NCI-H2171 (cell line): ENCODE measurements around the gene ABCA1.
"Not testable (repeated sequence)": the region's sequence is repeated elsewhere in the genome, so short reads cannot be mapped to it uniquely, and the experiment has no call there.

ENCODE experiments used
- DNase-seq: peaks from one replicate; lab custom pipeline; 2025; lab: John Stamatoyannopoulos, UW

ABCA1 gene

DNA sequence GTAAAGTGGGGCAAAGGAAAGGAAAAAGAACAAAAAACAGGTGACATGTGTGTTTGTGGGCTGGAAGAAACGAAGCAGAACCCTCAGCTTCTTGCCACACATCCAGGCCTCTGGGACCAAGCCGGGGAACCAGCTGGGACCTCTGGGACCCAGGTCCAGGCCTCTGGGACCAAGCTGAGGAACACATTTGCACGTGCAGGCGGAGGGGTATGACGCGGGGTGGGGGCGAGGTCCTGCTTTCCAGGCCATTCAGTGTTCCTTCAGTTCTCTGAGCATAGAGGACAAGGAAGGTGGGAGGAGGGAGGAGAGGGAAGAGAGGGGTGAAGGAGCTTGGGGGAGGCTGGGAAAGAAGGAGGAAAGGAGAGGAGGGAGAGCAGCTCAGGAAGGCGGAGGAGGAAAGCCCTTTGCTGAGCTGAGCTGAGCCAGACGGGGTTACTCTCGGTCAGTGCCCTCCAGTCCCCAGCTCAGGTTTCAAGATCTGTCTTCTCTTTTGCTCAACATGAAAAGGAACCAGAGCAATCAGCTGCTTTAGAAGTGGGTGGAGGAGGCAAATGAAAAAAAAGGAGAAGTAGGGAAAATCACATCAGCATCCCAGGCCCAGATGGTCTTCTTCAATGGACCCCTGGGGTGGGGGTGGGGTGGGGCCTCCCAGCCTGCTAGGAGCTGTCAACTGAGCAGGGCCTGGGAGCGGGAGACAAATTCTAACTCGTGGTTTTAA lies 59.1 kb downstream of the ABCA1 start:
- peak; percentile 94 for DNase-seq

DNA sequence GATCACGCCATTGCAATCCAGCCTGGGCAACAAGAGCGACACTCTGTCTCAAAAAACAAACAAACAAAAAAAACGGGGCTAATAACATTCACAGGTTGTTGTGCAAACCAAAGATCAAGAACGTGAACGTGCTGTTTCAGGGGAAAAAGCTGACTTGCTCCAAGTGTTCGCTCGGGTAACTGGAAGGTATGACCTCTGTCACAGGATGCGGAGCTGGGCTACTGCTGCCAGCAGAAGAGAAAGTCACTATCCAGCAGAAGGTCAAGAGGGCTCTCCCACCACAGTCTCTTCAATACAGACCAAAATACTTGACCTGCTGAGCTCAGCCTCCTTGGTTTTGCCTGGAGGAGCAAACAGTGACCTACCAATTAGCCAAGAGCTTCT lies 59.7 kb downstream of the ABCA1 start:
- DNase-seq, result no peak

DNA sequence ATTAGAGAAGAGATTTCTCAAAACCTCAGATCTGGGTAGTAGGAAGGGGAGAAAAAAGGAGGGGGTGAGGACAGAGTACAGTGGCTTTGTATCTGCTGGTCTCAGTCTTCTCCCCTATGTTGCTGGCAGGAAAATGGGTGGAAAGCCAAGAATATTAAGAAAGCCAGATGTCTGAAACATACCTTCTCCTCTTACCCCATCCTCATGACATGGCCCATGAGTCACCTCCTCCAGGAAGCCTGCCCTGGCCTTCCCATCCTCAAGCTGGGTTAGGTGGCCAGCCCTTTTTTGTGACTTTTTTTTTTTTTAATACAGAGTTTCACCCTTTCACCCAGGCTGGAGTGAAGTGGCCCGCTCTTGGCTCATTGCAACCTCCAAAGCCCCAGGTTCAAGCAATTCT lies 61.8 kb downstream of the ABCA1 start:
- no peak for DNase-seq

DNA sequence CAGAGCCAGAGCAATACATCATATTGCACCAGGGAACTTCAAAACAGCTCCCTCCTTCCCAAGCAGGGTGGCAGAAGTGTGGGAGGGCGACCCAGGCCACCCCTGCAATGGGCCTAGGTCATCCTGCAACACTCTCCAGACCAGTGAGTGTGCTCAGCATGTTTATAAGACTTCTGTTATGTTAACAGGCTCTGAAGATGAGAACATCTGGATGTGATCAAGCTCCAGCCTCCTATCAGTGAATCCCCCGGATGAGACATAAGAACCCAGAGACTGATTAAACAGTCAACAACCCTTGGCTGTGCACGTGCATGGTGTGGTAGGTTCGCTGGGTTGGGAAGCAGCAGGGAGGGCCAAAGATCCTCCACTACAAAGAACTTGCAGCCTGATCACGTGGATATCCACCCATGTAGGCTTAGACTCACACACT lies 63.3 kb downstream of the ABCA1 start:
- DNase-seq, result no peak

DNA sequence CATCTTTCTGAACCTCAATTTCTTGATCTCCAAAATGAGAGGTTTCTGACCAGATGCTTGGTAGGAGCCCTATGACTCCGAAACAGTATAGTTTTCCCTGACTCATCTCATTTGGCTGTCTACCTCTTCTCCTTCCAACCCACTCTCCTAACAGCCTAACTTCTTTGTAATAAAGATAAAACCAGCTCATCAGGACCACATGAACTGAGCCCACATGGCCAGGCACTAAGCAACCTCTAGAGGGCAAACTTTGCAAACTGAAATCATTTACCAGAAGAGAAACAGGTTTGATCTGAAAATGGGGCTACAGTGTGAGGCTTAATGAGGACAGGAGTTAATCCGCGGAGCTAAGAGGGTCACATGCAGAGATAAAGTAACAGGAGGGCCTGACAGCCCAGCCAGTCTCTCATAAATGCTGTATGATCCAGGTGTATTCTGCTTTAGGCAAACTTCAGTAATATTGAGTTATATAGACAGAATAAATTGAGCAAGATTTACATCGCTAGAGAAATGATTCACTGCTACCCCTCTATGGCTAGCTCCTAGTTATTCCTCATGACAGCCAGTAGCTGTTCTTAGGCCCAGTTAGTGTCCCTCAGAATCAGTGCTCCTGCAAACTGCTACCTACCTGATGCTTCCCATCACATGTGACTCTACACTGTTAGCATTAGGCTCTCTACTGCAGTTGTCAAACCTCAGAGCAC lies 64.6 kb downstream of the ABCA1 start:
- DNase-seq, result peak; percentile 60

DNA sequence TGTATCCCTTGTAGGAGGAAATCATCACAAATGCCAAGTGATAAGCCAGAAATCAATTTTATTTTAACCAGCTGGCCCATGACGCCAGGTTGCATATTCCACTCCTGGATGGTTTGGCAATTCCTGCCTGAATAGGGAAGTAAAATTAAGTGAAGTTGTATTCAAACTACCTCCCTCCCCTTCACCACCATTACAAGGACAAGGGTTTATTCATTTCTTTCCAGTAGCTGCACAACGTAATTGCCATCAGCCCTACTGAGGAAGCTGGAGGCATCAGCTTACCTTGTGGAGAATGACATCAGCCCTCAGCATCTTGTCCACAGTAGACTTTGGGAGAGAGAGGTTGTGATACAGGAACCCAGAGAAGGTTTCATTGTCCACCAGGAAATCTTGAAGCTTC lies 66.6 kb downstream of the ABCA1 start:
- DNase-seq, result no peak

DNA sequence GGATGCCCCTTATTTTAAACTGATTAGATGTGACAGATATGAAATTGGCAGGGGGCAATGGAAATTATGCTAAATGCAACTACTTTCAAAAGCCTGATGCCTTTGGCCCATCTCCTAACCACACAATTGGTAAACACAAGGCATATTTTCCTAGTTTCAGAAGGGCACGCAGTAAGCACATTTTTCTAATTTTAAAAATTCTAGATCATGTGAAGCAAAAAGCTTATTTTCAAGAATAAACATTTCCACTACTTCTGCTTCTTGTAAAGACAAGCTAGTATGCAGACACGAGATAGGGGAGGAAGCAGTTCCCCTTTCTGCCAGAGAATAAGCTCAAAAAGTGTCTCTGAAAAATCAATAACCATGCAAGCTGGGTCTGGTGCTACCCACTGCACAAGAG lies 67.7 kb downstream of the ABCA1 start:
- DNase-seq, result no peak

DNA sequence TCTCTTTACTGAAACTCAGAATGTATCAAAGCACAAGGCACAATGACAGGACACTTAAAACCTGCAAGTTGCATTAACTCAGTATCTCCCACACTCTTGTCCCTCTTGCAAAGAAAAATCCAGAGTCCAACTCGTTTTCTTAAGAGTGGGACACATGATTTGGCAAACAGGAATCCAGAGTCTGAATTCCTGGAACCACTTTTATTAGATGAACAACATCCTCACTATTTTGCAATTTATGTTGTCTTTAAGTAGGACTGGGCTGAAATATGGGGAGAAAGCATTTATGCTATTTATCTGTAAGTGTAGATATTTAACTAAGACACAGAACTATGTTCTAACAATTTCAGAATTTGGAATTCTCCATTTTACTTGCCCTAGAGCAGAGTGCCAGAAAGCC lies 69.1 kb downstream of the ABCA1 start:
- DNase-seq, result no peak

DNA sequence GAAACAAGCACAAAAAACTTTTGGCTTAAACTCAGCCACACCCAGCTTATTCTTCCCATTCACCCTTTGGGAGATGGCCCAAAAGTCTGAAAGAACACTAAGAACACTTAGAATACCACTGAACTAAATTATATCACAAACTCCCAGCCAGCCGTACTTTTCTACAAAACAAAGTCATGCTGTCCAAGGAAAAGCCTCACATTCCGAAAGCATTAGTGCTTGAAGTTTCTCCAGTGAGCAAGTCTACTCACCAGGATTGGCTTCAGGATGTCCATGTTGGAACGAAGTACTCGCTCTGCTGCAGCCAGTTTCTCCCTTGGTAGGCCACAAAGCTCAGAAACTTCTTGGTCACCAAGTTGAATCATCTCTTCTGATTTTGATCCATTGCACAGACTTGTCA lies 69.7 kb downstream of the ABCA1 start:
- no peak for DNase-seq

DNA sequence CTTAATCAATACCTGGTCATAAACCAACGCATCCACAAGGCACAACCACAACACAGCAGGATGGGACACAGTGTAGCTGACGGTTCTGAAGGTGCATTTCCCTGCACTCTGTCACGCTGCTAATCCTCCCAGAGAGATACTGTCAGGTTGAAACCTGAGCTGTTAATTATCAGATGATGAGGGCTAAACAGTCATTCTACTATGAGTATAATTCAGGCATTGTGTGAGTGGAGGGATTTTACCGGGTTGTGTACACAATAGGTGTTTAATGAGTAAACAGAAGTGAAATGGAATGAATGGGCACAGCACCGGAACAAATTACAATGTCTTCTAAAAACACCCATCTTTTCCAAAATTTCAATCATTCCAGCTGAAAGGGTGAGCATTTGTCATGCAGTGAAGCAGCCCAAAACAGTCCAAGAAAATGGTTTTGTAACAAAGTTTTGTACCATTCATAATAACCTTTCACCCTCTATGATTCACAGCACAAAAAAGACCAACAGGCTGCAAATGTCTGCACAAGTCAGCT lies 71.5 kb downstream of the ABCA1 start:
- DNase-seq, result peak; percentile 43

DNA sequence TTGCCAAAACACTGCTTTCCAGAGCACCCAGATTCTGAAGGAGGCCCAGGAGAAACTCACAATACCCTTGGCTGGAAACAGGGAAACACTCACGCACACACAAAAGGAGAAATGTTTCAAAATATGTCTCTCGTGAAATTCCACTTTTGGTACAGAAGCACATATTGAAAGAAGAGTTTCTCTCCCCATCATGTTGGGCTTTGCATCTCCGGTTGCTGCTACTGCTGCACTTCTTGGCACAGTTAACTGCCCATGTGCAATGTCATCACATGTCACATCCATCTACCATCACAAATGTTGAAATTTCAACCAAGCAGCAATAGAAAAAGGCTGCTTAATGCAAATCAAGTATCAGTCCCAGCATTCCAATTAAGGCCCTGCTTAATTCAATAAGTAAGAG lies 72.1 kb downstream of the ABCA1 start:
- DNase-seq, result no peak

DNA sequence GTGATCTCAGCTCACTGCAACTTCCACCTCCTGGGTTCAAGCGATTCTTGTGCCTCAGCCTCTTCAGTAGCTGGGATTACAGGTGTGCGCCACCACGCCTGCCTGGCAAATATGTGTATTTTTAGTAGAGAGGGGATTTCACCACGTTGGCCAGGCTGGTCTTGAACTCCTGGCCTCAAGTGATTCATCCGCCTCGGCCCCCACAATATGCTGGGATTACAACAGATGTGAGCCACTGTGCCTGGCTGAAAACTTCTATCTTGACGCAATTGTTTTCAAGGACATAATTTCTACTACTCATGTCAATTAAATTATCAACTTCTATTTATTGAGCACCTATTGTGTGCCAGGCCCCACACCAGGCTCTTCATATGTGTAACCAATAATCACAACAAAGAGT lies 72.7 kb downstream of the ABCA1 start:
- not testable (repeated sequence) for DNase-seq

DNA sequence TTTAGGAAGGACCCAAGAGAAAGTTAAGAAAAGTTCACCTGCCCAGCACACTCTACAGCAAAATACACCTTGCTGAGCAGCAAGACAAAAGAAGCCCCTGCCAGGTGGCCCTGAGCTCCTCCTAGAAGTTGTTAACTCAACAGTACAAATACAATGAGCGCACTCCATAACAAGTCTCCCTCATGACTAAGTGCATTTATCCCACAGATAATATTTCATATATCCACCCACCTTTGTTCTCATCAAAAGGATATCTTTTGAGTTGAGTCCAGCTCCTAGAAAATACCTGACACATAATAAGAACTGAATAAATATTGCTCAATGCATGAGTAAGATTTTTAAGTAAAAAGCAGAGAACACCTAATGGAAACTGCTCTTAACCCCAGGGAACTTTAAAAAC lies 73.3 kb downstream of the ABCA1 start:
- DNase-seq, result no peak

DNA sequence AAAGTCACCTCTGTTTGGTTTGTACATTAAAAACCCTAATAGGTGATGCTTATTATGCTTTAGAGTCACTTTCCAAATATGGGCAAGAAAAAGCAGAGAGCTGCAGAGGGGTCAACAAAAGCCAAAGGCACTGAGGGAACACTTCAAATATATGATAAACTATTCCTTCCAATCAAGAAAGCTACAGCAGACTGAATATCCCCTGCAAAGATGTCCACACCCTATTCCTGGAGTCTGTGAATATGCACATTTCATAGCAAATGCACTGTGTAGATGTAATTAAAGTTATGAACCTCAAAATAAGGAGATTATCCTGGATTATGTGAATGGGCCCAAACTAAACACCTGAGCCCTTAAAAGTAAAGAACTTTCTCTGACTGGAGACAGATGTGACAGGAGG lies 74.3 kb downstream of the ABCA1 start:
- DNase-seq, result no peak

DNA sequence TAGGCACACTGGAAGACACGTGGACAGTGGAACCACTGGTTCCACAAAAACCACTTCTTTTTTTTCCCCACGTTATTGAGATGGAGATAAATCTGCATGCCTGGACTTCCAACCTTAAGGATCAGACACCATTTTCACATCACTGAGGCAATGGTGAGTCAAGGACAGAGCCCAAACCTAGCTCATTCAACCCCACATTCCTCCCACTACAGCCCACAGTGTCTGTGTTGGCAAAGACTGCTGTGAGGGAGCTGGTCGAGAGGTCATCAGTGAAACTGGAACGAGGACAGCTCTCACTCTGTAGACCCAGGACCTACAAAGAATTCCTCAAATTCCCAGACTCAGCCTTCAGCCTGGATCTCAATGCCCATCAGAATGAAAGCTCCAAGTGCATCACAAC lies 74.8 kb downstream of the ABCA1 start:
- no peak for DNase-seq

DNA sequence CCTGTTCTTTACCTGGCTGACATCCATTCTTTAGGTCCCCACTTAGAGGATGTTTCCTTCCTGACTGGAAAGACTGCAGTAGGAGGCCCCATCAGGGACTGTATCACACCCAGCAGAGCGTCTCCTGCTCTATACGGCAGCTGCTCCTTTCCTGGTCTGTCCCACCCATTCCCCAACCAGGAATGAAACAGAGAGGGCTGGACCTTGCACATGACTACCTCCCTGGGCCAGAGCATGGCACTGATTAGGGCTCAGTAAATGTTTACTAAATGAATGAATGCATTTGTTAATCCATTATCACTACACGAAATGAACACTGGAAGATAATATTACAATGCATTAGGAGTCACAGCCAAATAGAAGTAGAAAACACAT lies 76.4 kb downstream of the ABCA1 start:
- no peak for DNase-seq

DNA sequence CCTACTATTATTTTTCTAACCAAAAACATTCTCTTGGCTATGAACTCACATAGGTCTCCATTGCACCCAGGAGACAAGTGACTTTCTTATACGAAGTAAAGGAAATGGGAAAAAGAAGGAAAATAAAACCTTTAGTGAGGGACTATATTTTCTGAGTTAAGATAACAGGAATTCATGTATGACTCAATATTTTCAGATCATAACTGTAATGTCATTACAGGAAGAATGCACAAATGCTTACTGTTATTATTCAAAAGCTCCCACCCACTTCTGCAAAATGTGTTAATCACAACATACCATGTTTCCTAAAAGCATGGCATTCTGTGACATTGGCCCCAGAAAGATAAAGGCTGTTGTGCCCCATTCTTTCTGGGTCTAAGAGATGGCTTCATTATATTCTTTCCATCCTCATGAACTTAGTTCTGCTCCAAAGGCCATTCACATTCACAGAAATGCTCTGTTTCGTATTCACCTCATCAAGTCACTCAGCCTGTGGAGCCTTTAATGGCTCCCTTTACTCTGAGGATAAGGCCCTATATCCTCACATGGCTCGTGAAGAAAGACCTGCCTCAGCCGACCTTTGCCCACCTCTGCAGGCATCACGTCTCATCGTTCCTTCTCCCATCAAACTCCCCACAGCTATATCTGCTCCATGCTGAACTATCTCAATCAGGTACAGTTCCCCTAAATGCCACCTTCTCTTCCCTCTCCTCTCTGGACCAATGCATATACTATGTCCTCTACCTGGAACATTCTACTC lies 77.0 kb downstream of the ABCA1 start:
- no peak for DNase-seq

DNA sequence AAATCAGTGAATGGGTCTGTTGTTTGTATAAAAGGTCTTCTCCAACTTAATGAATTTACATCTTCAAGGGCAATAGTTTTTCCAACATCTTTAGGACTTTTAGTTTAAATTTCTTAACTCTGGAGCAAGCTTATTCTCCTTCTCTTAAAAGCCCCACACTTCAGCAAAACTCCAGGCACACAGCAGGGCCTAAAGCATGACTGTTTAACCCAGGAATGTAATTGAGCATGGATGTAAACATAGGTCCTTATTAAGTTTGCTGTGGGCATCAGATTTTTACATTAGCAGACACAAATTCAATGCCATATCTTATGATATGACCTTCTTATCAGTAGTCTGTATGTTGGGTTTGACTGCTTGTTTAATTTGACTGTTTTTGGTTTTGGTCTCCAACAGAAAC lies 78.9 kb downstream of the ABCA1 start:
- DNase-seq, result no peak

DNA sequence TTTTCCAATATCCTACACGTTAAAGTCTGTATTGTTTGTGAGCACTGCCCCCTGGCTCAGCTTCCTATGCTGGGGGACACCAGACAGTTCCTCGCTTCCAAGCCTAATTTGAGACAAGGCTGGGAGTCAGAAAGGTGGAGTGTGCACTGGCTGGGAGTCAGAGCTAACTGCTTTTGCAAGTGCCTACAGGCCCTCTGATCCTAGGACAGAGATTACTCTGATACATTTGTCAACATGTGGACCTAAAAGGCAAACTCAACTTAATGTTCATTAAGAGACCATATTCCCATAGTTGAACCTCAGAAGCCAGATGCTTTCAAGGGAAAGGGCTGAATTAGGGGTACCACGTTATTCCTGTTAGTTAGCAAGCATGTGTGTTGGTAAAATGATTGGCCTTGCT lies 83.2 kb downstream of the ABCA1 start:
- no peak for DNase-seq

DNA sequence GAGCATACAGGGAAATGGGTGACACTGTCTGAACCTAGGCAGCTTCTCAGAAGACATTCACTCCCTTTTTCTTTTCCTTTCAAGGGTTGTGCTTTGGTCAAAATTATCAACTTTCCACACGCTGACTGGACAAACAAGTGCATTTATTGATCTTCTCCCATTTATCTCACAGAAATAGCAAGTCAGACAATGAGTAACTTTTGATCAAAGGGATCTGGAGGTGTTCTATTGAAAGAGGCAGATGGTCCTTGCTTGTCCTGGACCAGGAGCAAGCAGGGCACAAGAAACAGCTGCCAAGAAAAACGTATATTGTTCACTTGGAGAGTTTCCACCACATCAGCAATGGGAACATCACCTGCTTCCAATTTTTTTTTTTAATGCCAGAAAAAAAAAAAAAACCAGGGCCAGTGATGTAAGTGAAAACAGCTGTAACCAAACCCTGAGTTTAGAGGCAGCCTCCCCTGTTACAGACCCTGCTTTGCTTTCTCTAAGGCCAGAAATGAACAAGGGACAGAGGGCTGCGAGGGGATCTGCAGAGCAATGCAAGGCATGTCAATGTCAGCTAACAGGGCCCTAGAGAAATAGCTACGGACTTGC lies 84.2 kb downstream of the ABCA1 start:
- no peak for DNase-seq

DNA sequence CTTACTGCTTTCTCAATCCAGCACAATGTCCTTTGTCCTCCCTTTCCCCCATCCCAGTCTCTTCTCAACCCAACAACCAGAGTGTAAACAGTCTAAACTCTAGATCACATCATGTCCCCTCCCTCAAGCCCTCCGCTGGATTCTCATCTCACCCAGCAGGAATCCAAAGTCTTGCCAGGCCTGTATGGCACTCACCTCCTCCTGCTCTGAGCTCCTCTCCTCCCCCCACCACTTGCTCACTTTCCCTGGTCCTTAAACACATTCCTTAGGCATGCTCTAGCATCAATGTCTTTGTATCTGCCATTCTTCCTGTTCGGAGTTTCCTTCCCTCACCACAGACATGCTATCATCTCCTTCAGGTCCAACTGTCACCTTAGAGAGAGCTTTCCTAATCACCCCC lies 85.3 kb downstream of the ABCA1 start:
- no peak for DNase-seq

DNA sequence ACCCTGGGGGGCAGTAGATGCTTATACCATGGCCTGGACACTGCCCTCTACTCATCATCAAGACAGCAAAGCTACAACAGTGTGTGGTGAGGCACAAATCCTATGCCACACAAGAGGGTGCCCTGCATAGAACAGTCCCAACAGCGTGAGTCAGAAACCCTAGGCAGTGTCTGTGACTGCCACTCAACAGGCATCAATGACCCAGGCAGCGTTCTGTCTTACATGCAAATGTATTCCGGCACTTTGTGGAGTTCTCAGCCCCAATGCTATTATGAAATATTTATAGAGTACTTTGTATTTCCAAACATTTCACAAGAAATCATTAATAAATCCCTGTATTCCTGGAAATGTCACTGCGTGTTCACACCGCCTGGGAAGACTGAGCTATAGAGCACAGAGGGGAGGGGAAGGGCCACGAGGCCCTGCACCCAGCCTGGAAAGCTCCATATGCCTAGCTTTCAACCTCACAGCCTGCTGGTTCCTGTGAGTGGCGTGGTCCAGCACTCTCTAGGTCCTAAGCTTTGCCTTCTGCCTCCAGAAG lies 86.3 kb downstream of the ABCA1 start:
- no peak for DNase-seq
